Left colon (tissue), 2 donors: ENCODE results near the gene SLC34A3. TPM values are rescaled to one million over a fixed set of nuclear protein-coding genes. Genes with fewer than 3 reads are reported as not detected.
"Not testable (repeated sequence)": the region's sequence is repeated elsewhere in the genome, so short reads cannot be mapped to it uniquely, and the experiment has no call there.

ENCODE experiments used
- ATAC-seq: fragments of 200-7000 bp; cut with Tn5 transposase; one replicate; pipeline ENCODE4 v1.9.1; 2020; ENCODE audit warnings: mild to moderate bottlenecking, moderate library complexity
- DNase-seq, 2 donors: peaks; one replicate each; pipeline ENCODE4 v3.0.0-alpha.2; 2020
- intact Hi-C, 2 donors: fragments of 100-400 bp; cut with DNase I in 1 of 2; cut with micrococcal nuclease in 1 of 2; formaldehyde crosslinking; loops; one replicate each; pipeline versions ENCODE4 v1.11.2 to v1.14.0; 2022; cut with DNase I, micrococcal nuclease
- total RNA-seq, 2 donors: library from RNA; stranded (reverse); fragmentation: NEBNext Ultra II Directional; extraction: Animal tissue kit (Norgen Biotek cat#: 25700); gene quantifications; one replicate each; pipeline ENCODE4 v1.2.1, GENCODE V29; 2021
- donor health status: DM: no; HTN: no; CAD: no.
- donor health status: DM: yes; HTN: yes; CAD: no.

SLC34A3 gene
- total RNA-seq, 2 donors from 2014 or later: not detected

GRCh38 chr9:137262173-137262908 is 31.6 kb downstream of the SLC34A3 start:
- ATAC-seq: peak; percentile 32
- intact Hi-C loops: not testable (repeated sequence)
- peak in 1 of 2 donors; percentile 28 for DNase-seq

GRCh38 chr9:137262909-137263285 is 32.2 kb downstream of the SLC34A3 start:
- ATAC-seq (peak; percentile 9), DNase-seq (no peak)
- intact Hi-C loops: no loop called here

DNA sequence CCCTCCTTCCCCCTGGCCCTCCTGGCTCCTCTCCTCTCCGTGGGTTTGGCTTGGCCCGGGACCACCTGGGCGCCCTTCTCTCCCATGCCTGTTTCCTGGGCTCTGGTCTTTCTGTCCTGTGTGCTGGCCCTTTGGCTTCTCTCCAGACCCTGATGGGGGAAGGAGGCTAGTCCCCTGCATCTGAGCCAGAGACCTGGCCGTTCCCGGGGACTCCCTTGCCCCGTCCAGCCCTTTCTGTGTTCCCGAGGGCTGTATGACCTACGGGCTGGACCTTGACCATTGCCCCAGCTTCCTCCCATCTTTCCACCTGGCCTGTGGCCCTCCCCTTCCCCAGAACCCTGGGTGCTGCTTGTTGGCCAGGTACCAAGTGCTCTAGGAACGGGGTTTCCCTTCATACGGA is 32.8 kb downstream of the SLC34A3 start:
- intact Hi-C loops: no loop called here
- ATAC-seq (no peak), DNase-seq (no peak)

DNA sequence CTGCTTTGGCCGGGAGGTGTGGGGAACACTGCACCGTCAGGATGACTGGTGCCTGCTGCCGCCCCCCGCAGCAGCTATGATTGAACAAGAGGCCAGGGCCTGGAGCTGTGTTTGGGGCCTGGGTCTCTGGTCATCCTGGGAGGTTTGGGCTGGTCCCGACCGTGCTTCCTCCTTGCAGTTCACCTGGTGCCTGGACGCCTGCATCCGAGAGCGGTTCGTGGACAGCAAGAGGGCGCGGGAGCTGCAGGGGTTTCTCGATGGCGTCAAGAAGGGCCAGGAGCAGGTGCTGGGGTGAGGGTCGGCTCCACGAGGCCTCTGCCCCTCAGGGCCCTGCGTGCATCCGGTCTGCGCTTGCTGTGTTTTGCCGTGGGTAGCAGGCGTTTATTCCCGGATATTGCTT is 33.4 kb downstream of the SLC34A3 start:
- intact Hi-C loops: no loop called here
- ATAC-seq: no peak
- DNase-seq: no peak

GRCh38 chr9:137265496-137266161 is 34.9 kb downstream of the SLC34A3 start:
- intact Hi-C loops: no loop called here
- ATAC-seq: no peak
- DNase-seq: no peak

- intact Hi-C loops: no loop called here
- ATAC-seq: no peak
- no peak for DNase-seq
These were observed 35.4 kb downstream of the SLC34A3 start for GRCh38 chr9:137266162-137266527.

- ATAC-seq: no peak
- intact Hi-C loops: no loop called here
- DNase-seq: no peak
These were observed 36.1 kb downstream of the SLC34A3 start for GRCh38 chr9:137266585-137267453.

- DNase-seq (no peak), ATAC-seq (no peak)
- intact Hi-C loops: no loop called here
These were observed 37.2 kb downstream of the SLC34A3 start for GRCh38 chr9:137267933-137268355.

- DNase-seq (no peak), ATAC-seq (no peak)
These were observed 38.0 kb downstream of the SLC34A3 start for GRCh38 chr9:137268538-137269201.

DNA sequence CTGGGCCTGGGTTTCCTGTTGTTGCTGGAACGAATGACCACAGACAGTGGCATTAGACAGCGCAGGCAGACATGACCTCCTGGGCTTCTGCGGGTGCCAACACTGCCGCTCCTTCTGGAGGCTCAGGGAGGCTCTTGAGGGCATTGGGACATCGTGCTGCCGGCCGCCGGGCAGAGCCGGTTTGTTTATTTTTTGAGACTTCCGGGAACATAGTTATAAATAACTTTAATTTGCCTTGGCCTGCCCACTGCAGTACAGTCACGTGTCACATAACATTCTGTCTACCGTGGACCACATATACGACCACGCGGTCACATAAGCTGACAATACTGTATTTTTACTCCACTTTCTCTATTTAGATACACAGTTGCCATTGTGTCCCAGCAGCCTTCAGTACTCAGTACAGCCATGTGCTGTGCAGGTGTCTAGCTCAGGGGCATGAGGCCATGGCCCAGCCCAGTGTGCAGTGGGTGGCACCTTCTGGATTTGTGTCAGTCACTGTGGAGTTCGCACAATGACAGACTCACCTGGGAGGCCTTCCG is 38.6 kb downstream of the SLC34A3 start:
- DNase-seq: peak; percentile 76 to 83
- ATAC-seq: peak; percentile 83
- intact Hi-C loops: no loop called here

More at GRCh38 chr9:137268538-137269201, 38.0 kb downstream of the SLC34A3 start:
- intact Hi-C loops: no loop called here

- intact Hi-C loops: no loop called here
- ATAC-seq: no peak
These were observed 40.4 kb downstream of the SLC34A3 start for GRCh38 chr9:137270929-137271695.

DNA sequence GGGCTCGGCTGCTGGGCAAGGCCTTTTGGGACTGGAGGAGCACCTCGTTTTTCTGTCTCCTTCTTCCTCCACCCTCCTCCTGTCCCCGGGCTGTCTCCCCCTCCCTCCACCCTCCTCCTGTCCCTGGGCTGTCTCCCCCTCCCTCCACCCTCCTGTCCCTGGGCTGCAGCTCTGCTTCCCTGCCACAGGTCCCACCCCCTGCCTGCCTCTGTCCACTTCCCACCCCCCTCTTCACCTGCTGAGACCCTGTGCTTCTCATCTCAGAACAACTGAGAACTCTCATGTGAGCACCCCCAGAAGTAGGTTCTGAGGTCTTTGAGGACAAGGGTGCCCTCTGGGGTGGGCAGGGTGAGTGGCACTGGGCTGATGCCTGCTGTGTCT is 41.0 kb downstream of the SLC34A3 start:
- intact Hi-C loops: no loop called here
- ATAC-seq (no peak), DNase-seq (no peak)

More at GRCh38 chr9:137270929-137271695, 40.4 kb downstream of the SLC34A3 start:
- no peak for DNase-seq

GRCh38 chr9:137272241-137273094 is 41.8 kb downstream of the SLC34A3 start:
- no peak for ATAC-seq
- intact Hi-C loops: no loop called here
- DNase-seq: no peak

GRCh38 chr9:137273095-137273490 is 42.4 kb downstream of the SLC34A3 start:
- intact Hi-C loops: no loop called here
- DNase-seq: no peak
- no peak for ATAC-seq

- peak; percentile 2 for ATAC-seq
- no peak for DNase-seq
- intact Hi-C loops: no loop called here
These were observed 43.1 kb downstream of the SLC34A3 start for GRCh38 chr9:137273611-137274320.

- DNase-seq (no peak), ATAC-seq (no peak)
- intact Hi-C loops: no loop called here
These were observed 44.5 kb downstream of the SLC34A3 start for GRCh38 chr9:137275203-137275587.
